HL-60/S4 treated with retinoic acid at 250 ng/mL for 4 days and 3 days (cell line): Measurements from ENCODE around the gene GKN2.

ENCODE experiments used
- in situ Hi-C: fragments of 300-500 bp; cut with MboI; formaldehyde crosslinking; loops from 2 replicates; pipeline ENCODE4 v1.7.0; 2022; ENCODE audit warnings: low sequenced_read_pairs

GKN2 gene

DNA sequence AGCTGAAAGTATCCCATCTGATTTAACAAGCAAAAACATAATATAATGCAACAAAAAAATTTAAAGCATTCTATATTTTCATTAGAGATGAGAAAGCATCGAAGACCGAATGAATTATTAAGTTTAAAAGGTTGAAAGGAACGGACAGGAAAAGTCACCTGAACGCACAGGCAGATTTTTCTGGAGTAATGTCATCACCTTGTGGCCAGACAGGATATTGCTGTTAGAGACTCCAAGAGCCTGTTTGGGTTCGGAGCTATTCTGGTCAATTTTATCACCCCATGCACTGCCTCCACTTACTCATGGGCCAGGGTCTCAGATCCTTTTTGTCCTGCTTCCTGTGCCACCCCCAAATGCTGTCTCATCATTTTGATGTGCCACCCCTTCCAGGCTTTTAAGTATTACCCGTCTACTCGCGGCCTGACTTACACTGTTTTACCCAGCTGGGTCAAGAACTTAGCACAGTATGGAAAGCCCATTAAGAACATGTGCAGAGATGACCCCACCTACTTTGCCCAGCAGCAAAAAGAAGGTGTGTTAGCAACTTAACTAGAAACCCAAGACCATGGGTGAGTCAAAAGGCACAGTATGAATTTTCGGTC is 27.3 kb downstream of the GKN2 start:
- in situ Hi-C loops: no loop called here

DNA sequence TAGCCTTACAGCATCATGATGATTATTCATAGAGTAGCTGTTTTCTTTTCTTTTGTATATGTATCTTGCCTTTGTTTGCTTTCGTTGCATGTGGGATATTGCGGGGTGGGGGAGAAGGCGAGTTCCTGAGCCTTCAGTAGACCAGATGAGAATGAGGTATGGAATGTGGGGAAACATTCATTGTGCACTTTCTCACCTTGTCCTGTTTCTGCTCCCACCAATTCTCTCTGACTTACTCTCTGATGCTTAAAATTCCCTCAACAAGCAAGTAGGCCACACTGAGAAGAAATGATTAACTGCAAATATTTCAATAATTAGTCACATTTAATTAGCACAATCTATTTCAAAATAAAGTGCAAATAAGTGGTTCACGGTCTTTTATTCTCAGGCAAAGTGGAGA is 31.0 kb downstream of the GKN2 start:
- in situ Hi-C loops: loop anchor here (25.0 kb wide), 1 partner anchor 184 kb away; the partner anchor contains the start of gene ARHGAP25

DNA sequence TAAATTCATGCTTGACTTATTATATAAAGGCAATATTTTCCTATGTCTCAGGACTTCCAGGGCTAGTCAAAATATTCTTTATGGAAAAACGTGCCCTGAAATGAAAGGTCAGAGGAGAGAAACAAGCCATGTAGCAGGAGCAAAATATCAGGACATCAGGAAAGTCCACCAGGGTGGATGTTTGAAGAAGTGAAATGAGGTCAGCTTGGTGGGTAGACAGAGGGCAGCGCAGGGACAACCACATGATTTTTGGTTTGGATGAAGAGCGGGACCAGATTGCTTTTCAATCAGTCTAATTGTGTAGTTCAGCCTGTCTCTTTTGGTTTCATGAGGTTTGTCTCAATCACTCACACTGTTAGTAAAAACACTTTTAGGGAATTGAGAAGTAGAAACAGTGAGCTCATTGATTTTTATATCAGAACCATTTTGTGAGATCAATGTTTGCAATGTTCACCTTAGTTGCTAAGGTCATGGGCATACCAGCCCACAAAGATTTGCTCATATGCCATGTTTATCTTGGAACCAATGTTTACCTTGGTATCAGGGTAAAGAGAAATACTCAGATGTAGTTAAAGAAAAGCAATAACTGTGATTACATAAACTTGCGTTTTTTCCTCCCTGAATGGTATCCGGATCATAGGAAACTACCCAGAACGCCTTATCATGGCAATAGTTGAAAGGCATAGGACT is 32.1 kb downstream of the GKN2 start:
- in situ Hi-C loops: loop anchor here (25.0 kb wide), 1 partner anchor 183 kb away; the partner anchor contains the start of gene ARHGAP25

DNA sequence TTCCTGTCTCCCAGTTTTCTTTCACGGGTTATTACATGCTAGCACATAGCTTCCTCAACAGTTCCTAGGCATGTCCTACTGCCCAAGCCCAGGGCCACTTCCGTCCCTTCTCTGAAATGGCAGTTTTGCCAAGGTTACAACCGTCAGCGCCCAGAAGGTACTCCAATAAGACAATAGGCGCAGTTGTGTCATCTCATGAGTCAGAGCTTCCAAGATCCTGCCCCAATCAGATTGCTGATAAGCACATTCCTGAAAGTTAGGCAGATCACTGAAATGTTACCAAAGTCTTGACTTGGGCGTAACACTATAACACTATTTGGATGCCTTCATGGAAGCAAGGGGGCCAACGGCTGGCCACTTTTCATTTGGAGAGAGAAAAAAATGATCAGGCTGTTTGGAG is 34.2 kb downstream of the GKN2 start:
- in situ Hi-C loops: loop anchor here (10.0 to 25.0 kb wide), 2 partner anchors 181 to 444 kb away; partner anchors contain the start of gene ARHGAP25

DNA sequence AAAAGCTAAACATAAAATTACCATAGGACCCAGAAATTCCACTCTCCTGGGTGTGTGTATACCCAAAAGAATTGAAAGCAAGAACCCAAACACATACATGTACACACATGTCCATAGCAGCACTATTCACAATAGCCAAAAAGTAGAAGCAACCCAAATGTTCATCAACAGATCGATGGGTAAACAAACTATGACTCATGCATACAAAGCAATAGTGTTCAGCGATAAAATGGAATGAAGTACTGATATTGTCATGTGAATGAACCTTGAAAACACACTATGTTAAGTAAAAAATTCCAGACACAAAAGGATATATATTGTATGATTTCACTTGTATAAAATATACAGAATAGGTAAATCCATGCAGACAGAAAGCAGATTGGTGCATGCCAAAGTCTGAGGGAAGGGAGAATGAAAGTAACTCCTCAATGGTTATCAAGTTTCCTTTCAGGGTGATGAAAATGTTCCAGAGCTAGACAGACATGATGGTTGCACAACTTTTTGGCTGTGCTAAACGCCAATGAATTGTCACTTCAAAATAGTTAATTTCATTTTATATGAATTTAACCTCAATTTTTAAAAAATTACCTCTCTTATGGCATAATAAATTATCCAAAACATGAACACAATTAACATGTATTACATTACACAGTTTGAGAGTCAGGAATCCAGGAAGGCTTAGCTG is 35.5 kb downstream of the GKN2 start:
- in situ Hi-C loops: loop anchor here (10.0 to 25.0 kb wide), 2 partner anchors 180 to 442 kb away; partner anchors contain the start of gene ARHGAP25

DNA sequence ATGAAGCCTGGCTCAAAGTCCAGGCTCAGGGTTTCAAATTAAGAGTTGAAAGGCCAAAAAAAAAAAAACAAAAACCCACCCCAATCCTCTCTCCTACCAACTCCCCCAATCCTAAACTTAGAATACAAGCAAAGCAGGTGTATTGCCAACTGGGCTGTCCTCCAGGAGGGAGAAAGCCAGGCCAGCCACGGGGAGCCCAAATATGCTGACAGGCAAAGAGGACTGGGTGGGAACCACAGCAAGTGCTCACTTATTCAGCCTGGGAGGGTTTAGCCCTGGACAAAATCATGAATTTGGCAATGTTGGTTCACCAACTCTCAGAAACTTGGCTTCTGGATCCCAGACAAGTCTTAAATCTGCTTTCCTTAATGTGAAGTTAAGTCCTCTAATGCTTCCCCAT is 36.5 kb downstream of the GKN2 start:
- in situ Hi-C loops: loop anchor here (10.0 to 25.0 kb wide), 2 partner anchors 179 to 441 kb away; partner anchors contain the start of gene ARHGAP25

DNA sequence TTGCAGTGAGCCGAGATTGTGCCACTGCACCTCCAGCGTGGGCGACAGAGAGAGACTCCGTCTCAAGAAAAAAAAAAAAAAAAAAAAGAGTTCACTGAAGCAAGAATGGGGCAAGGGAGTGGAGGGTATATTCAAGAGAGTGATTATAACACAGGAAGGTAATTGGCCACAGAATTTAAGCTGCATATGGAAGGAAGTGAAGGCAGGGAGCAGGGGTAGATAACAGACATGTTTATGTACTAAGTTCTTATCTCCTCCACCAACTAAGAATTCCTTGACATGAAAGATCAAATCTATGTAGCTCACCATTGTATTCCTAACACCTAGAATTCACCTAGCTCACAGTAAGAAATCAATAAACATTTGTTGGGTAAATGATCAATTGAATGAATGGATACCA is 37.3 kb downstream of the GKN2 start:
- in situ Hi-C loops: loop anchor here (10.0 to 25.0 kb wide), 2 partner anchors 178 to 441 kb away; partner anchors contain the start of gene ARHGAP25

DNA sequence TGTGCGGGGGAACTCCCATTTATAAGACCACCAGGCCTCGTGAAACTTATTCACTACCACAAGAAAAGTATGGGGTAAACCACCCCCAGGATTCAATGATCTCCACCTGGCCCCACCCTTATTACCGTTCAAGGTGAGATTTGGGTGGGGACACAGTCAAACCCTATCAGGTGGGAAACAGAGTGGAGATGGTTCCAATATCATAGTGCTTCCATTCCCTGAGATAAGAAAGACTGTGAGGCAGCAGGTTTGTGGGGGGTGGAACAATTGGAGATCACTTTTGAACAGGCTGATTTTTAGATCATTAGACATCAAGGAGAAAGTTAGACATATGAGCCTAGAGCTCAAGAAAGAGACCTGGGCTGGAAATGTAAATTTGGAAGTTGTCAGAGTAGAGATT is 39.3 kb downstream of the GKN2 start:
- in situ Hi-C loops: loop anchor here (10.0 to 25.0 kb wide), 2 partner anchors 176 to 439 kb away; partner anchors contain the start of gene ARHGAP25

DNA sequence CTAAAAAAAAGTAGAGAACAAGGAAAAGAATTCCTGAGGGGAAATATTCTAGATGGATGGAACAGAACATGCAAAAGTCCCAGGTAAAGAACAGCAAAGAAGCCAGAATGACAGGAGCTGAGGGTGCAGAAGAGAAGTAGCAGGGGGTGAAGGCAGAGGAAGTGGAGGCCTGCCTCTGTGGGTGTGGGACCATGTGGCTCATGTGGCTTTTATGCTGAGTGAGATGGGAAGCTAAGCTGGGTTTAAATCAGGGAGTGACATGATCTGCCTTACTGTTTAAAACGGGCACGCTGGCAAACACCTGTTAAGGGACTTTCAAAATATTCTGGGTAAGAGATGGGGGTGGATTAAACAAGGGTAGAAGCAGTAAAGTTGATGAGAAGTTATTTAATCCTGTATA is 40.0 kb downstream of the GKN2 start:
- in situ Hi-C loops: loop anchor here (10.0 to 25.0 kb wide), 2 partner anchors 175 to 438 kb away; partner anchors contain the start of gene ARHGAP25

DNA sequence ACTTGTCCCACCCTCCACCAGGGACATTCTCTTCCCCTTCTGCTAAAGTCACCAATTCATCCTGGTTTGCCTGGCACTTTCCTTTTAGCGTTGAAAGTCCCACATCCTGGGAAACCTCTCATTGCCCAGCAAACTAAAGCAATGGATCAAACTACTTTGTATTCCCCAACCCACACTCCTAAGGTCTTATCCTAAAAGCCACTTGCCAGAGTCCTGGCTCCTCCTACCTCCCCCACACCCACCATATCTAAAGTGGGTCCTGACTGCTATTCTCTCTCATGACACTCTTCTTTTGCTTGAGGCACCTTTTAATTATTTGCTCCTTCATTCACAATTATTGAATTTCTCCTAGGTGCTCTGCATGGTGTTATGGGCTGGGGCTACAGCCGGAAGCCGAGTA is 40.6 kb downstream of the GKN2 start:
- in situ Hi-C loops: loop anchor here (10.0 to 25.0 kb wide), 2 partner anchors 175 to 437 kb away; partner anchors contain the start of gene ARHGAP25

DNA sequence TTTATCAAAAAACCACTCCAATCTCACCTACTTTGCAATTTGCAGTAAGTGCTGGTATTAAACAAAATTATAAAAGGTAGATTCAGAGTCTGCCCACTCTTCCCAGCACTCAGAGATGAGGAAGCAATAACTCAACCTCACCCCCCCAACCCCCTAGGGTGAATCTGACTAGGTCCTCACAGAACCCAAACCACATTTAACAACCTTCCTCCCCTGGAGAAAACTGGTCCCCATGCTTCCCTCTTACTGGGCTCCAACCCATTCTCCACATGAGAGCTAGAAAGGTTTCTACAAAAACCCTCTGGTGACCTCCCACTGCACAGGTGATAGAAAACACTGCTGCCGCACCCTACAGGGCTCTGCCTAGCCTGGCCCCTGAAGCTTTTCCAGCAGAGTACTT is 41.0 kb downstream of the GKN2 start:
- in situ Hi-C loops: loop anchor here (10.0 to 25.0 kb wide), 2 partner anchors 174 to 437 kb away; partner anchors contain the start of gene ARHGAP25

DNA sequence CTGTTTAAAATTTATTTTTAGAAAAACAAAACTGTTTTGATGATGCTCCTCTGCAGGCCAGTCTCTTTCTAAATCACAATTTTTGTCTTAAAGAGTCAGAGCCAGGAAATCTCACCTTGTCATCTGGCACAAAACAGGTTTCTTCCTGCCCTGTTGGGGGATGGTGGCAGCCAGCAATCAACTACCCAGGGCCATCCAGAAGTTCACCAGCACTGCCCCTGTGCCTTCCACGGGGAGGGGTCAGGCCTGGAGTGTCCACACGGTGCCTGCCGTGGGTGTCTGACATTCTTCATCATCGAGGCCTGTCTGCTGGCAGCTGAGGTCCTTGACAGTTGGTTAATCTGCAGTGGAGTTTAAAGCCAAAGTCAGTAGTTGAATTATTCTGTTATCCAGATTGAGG is 41.4 kb downstream of the GKN2 start:
- in situ Hi-C loops: loop anchor here (10.0 to 25.0 kb wide), 2 partner anchors 174 to 436 kb away; partner anchors contain the start of gene ARHGAP25

DNA sequence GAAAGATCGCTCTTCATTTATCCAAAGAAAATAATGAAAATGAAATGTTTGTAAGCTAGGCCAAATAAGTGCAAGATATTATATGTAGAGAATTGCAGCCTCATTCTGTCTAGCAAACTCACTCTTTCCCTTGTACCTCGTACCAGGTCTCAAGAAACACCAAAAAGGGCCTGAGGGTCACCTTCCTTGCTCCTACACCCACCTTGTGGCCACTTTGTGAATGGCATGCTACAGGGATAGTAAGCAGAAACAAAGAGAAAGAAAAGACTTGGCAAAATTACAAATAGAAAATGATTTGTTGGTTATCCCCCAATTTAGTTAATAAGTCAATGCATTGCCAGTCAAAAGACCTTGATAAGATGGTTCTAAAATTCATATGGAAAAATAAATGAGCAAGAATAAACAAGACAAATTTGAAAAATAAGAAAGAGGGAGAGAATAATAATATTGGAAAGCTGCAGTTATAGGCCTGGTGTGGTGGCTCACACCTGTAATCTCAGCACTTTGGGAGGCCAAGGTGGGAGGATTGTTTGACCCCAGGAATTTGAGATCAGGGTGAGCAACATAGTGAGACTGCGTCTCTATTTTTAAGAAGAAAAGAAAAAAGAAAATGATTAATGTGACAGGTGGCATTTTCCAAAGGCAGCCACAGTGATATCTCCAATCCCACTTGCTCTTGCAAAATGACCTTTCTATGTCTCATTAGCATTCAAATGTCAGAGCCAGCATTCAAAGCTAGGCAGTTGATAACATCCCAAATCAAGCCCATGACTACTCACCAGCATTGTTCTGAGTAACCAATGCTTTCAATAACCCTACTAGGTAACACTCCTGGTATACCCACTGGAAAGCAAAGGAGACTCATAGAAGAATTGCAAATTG is 42.7 kb downstream of the GKN2 start:
- in situ Hi-C loops: loop anchor here (10.0 to 25.0 kb wide), 2 partner anchors 173 to 435 kb away; partner anchors contain the start of gene ARHGAP25

DNA sequence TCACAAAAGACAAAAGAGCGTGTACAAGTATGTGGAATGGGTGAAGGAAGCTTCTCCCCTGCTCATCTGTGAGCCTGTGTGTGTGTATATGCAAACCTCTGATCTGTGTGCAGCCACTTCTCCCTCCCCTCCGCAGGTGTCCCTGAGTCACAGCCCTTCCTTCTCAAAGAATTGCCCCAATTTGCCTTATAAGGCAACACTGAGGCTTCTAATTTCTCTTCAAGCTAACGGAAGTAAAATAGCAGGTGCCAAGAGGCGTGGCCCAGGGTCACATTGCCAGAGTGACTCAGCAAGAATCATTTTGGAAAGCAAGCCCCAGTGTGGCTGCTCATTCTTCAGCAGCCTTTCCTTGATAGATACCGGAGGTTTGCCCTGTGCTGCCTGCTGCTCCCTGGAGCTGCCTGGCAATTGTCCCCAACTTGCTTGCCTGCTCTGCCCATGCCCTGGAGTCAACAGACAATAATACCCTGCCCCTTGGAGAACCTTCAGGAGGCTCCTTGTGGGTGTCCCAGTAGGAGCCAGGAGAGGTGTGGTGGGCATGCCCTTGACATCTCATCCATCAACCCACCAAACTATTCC is 44.2 kb downstream of the GKN2 start:
- in situ Hi-C loops: loop anchor here (25.0 kb wide), 1 partner anchor 171 kb away; the partner anchor contains the start of gene ARHGAP25

DNA sequence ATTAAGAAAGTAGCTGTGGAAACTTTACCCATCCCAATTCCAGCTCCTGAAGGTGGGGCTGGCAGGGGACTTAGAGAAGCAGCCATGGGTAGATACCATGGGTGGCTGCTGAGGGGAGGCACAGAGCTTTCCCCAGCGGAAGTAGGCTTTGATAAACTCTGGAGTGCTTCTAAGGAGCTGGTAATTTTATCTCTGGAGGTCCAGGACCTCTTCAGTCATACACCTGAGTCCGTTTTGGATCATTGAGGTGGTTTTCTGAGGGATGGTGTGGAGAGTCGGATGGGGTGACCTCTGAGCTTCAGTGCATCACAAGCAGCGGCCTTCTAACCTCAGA is 44.8 kb downstream of the GKN2 start:
- in situ Hi-C loops: loop anchor here (25.0 kb wide), 1 partner anchor 171 kb away; the partner anchor contains the start of gene ARHGAP25

DNA sequence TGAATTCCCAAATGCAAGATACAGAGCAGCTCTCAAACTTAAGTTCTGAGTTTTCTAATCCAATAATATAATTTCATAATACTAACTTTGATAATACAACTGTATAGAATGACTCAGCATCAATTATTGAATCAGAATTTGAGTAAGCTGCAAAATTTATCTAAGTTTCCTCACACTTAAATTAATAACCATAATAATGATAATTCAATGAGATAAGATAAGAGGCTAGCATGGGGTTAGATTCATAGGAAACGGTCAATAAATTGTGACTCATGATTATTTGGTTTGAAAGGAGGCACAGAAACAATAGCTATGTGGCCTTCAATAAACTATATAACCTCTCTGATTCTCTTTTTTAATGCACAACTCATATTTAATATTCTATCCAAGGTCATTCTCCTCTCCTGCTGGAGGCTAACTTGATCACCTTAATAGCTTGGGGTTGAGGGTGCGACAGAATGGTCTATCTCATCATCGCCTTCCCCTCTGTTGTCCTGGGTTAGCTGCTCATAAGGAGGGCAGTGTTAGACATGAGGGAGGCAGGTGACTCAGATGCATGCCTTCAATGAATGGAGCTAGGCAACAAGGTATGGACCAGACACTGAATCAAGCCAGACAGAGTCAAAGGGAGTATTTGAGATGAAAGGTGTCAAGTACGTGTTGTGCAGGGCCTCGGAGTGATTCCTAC is 45.3 kb downstream of the GKN2 start:
- in situ Hi-C loops: loop anchor here (25.0 kb wide), 1 partner anchor 170 kb away; the partner anchor contains the start of gene ARHGAP25

DNA sequence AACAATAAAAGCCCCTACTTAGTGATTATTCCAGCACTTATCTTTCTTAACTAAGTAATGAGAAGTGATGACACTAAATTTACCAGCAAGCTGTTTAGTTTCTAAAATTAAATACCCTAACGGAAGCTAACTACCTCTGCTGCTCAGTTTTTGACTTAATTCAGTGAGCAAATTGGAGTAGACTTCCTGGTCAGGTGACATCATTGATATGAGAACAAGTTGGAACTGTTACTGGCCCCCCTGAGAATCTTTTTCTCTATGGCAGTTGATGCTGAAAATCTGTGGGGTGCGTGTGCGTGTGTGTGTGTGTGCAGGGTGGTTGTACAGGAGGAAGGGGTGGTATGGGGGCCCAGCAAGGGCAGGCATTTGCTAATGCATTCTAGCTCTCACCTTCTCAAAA is 46.0 kb downstream of the GKN2 start:
- in situ Hi-C loops: loop anchor here (25.0 kb wide), 1 partner anchor 169 kb away; the partner anchor contains the start of gene ARHGAP25

DNA sequence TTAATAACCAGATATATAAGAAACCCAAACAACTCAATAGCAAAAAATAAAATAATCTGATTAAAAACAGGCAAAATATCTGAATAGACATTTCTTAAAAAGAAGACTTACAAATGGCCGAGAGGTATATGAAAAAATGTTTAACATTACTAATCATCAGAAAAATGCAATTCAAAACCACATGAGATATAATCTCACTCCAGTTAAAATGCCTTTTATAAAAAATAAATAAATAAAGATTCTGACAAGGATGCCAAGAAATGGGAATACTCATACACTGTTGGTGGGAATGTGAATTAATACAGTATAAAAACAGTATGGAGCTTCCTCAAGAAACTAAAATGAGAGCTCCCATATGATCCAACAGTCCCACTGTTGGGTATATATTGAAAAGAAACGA is 47.6 kb downstream of the GKN2 start:
- in situ Hi-C loops: loop anchor here (25.0 kb wide), 1 partner anchor 168 kb away; the partner anchor contains the start of gene ARHGAP25

DNA sequence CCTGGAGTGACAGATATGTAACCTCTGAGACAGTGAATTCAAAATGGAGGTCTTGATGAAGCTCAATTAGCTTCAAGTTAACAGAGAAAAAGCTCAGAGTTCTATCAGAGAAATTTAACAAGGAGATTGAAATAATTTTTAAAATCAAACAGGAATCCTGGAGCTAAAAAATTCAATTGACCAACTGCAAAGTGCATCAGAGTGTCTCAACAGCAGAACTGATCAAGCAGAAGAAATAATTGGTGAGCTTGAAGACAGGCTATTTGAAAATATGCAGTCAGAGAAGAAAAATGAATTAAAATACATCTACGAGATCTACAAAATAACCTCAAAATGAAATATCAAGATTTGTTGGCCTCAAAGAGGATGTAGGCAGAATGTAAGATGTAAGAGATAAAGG is 51.1 kb downstream of the GKN2 start:
- in situ Hi-C loops: loop anchor here (25.0 kb wide), 1 partner anchor 164 kb away; the partner anchor contains the start of gene ARHGAP25
